ENCODE results near the gene AQP10.
"Not testable (repeated sequence)": the region's sequence is repeated elsewhere in the genome, so short reads cannot be mapped to it uniquely, and the experiment has no call there.

AQP10 gene

GRCh38 chr1:154320882-154321608 is at the start of gene AQP10:
AQP10 (plus strand) TSS chr1:154321093; CDS start chr1:154321156, 63 bp downstream.
- DNase-seq, result no peak

- peak; percentile 97 for DNase-seq
Measured at GRCh38 chr1:154272217-154272998, 48.5 kb upstream of the AQP10 start, which contains the start of gene HAX1. HAX1 (plus strand) TSS chr1:154272629; CDS start chr1:154272724, 95 bp downstream.

GRCh38 chr1:154272999-154273563 is 47.8 kb upstream of the AQP10 start:
- no peak for DNase-seq

- no peak for DNase-seq
Measured at GRCh38 chr1:154276797-154277196, 44.1 kb upstream of the AQP10 start.

- DNase-seq, result not testable (repeated sequence)
Measured at GRCh38 chr1:154287591-154287990, 33.3 kb upstream of the AQP10 start.

- no peak for DNase-seq
Measured at GRCh38 chr1:154288661-154289060, 32.2 kb upstream of the AQP10 start.

GRCh38 chr1:154290921-154291320 is 30.0 kb upstream of the AQP10 start:
- DNase-seq, result no peak

GRCh38 chr1:154295408-154296235 is 25.3 kb upstream of the AQP10 start:
- no peak for DNase-seq

GRCh38 chr1:154301582-154301981 is 19.3 kb upstream of the AQP10 start:
- no peak for DNase-seq

GRCh38 chr1:154304664-154305337 is 16.1 kb upstream of the AQP10 start:
- DNase-seq, result peak; percentile 38

- peak; percentile 22 for DNase-seq
Measured at GRCh38 chr1:154306151-154306550, 14.7 kb upstream of the AQP10 start.

GRCh38 chr1:154307670-154308270 is 13.1 kb upstream of the AQP10 start:
- not testable (repeated sequence) for DNase-seq

- DNase-seq, result not testable (repeated sequence)
Measured at GRCh38 chr1:154309136-154309535, 11.8 kb upstream of the AQP10 start.

- not testable (repeated sequence) for DNase-seq
Measured at GRCh38 chr1:154312229-154313065, 8.4 kb upstream of the AQP10 start.

- DNase-seq, result no peak
Measured at GRCh38 chr1:154313066-154313356, 7.9 kb upstream of the AQP10 start.

GRCh38 chr1:154314226-154314625 is 6.7 kb upstream of the AQP10 start:
- not testable (repeated sequence) for DNase-seq

- DNase-seq, result no peak
Measured at GRCh38 chr1:154316704-154317103, 4.2 kb upstream of the AQP10 start.

GRCh38 chr1:154318386-154318785 is 2.5 kb upstream of the AQP10 start:
- DNase-seq, result no peak

GRCh38 chr1:154321609-154321934 is 679 bp downstream of the AQP10 start:
- DNase-seq, result not testable (repeated sequence)

GRCh38 chr1:154323493-154323892 is 2.6 kb downstream of the AQP10 start:
- DNase-seq, result no peak

- DNase-seq, result no peak
Measured at GRCh38 chr1:154324241-154324640, 3.3 kb downstream of the AQP10 start.
